ENCODE data around the gene PAX3.

PAX3 gene

GRCh38 chr2:222304737-222305515, 6.1 kb upstream of the PAX3 start:
- Histone ChIP-seq H3K79me2 (ENCODE audit: insufficient read depth, low read length) (no peaks in the 10 kb centered on the region), H3K4me2 (ENCODE audit: insufficient read depth, low read length) (no peak overlapping the region), H3K9ac (ENCODE audit: low read depth, low read length) (no peak overlapping the region), H3K9me3 (ENCODE audit: insufficient read depth, low read length, severe bottlenecking) (no peaks in the 10 kb centered on the region), H3K4me3 (ENCODE audit: low read depth in 1 of 2, low read length in 2 of 2) (no peak overlapping the region), H3K27me3 (ENCODE audit: insufficient read depth, low read length, poor library complexity) (peaks cover 2% of the 10 kb centered on the region), H3K4me1 (ENCODE audit: insufficient read depth, low read length) (no peaks in the 10 kb centered on the region), H4K20me1 (ENCODE audit: insufficient read depth, low read length) (no peaks in the 10 kb centered on the region), H2AFZ (ENCODE audit: low read depth, low read length) (no peak overlapping the region), H3K36me3 (ENCODE audit: insufficient read depth, low read length) (no peaks in the 10 kb centered on the region), H3K27ac (ENCODE audit: low read length) (no peak overlapping the region)
- no peak for TF ChIP-seq CTCF (IDR thresholded peaks at IDR 0.05; ENCODE audit: borderline replicate concordance, extremely low read depth, low read length, poor library complexity, severe bottlenecking)
- no peak for TF ChIP-seq EZH2 (IDR thresholded peaks at IDR 0.05; ENCODE audit: borderline replicate concordance, low read depth, low read length, severe bottlenecking)
- DNase-seq (no peak), ATAC-seq (ENCODE audit: insufficient read depth, low read depth) (no peak)

GRCh38 chr2:222303828-222304736, 5.3 kb upstream of the PAX3 start:
- Histone ChIP-seq H3K27ac (ENCODE audit: low read length) (no peak overlapping the region), H3K9ac (ENCODE audit: low read depth, low read length) (no peak overlapping the region), H3K4me3 (ENCODE audit: low read depth in 1 of 2, low read length in 2 of 2) (no peak overlapping the region), H3K27me3 (ENCODE audit: insufficient read depth, low read length, poor library complexity) (peaks cover 2% of the 10 kb centered on the region), H3K36me3 (ENCODE audit: insufficient read depth, low read length) (no peaks in the 10 kb centered on the region), H2AFZ (ENCODE audit: low read depth, low read length) (no peak overlapping the region), H3K79me2 (ENCODE audit: insufficient read depth, low read length) (no peaks in the 10 kb centered on the region), H3K4me2 (ENCODE audit: insufficient read depth, low read length) (no peak overlapping the region), H4K20me1 (ENCODE audit: insufficient read depth, low read length) (no peaks in the 10 kb centered on the region), H3K9me3 (ENCODE audit: insufficient read depth, low read length, severe bottlenecking) (no peaks in the 10 kb centered on the region), H3K4me1 (ENCODE audit: insufficient read depth, low read length) (no peaks in the 10 kb centered on the region)
- TF ChIP-seq EZH2 (IDR thresholded peaks at IDR 0.05; ENCODE audit: borderline replicate concordance, low read depth, low read length, severe bottlenecking) = no peak
- TF ChIP-seq CTCF (IDR thresholded peaks at IDR 0.05; ENCODE audit: borderline replicate concordance, extremely low read depth, low read length, poor library complexity, severe bottlenecking) = no peak
- ATAC-seq (ENCODE audit: insufficient read depth, low read depth) (no peak), DNase-seq (no peak)

GRCh38 chr2:222303045-222303827, 4.4 kb upstream of the PAX3 start:
- DNase-seq = no peak

More at GRCh38 chr2:222303045-222303827, 4.4 kb upstream of the PAX3 start:
- H3K27me3 ChIP-seq (ENCODE audit: insufficient read depth, low read length, poor library complexity) = peaks cover 2% of the 10 kb centered on the region
- no peak overlapping the region for H3K9ac ChIP-seq (ENCODE audit: low read depth, low read length)
- no peak overlapping the region for H3K27ac ChIP-seq (ENCODE audit: low read length)
- no peak overlapping the region for H3K4me3 ChIP-seq (ENCODE audit: low read depth in 1 of 2, low read length in 2 of 2)
- ATAC-seq (ENCODE audit: insufficient read depth, low read depth) = no peak
- H4K20me1 ChIP-seq (ENCODE audit: insufficient read depth, low read length) = no peaks in the 10 kb centered on the region
- H3K9me3 ChIP-seq (ENCODE audit: insufficient read depth, low read length, severe bottlenecking) = no peaks in the 10 kb centered on the region
- TF ChIP-seq EZH2 (IDR thresholded peaks at IDR 0.05; ENCODE audit: borderline replicate concordance, low read depth, low read length, severe bottlenecking) (no peak), CTCF (IDR thresholded peaks at IDR 0.05; ENCODE audit: borderline replicate concordance, extremely low read depth, low read length, poor library complexity, severe bottlenecking) (no peak)
- no peaks in the 10 kb centered on the region for H3K79me2 ChIP-seq (ENCODE audit: insufficient read depth, low read length)
- no peak overlapping the region for H3K4me2 ChIP-seq (ENCODE audit: insufficient read depth, low read length)
- no peaks in the 10 kb centered on the region for H3K36me3 ChIP-seq (ENCODE audit: insufficient read depth, low read length)
- no peaks in the 10 kb centered on the region for H3K4me1 ChIP-seq (ENCODE audit: insufficient read depth, low read length)
- no peak overlapping the region for H2AFZ ChIP-seq (ENCODE audit: low read depth, low read length)
